ENCODE results near the gene ACBD4. TPM values are rescaled to one million over a fixed set of nuclear protein-coding genes. Genes with fewer than 3 reads are reported as not detected.

ACBD4 gene
- total and polyA plus RNA-seq, 2 of the 13 experiments (the other 11 are each of a cell fraction or from before 2014, with no cell fraction given): 16.1 to 26.9 TPM

- TF ChIP-seq ESRRA (CRISPR knock-in tag; IDR thresholded peaks at IDR 0.05; ENCODE audit: low read depth) (peak; percentile 49; the same call in 1 of the 2 replicates), NFYB (CRISPR knock-in tag; IDR thresholded peaks at IDR 0.05) (peak; percentile 87), ZNF143 (CRISPR knock-in tag; IDR thresholded peaks at IDR 0.05) (peak; percentile 90), ZBTB25 (CRISPR knock-in tag; IDR thresholded peaks at IDR 0.05) (peak; percentile 41), HCFC1 (IDR thresholded peaks at IDR 0.05; ENCODE audit: low read depth, low read length) (peak; percentile 91), HOXA3 (CRISPR knock-in tag; IDR thresholded peaks at IDR 0.05) (no peak; the same call in 1 of the 2 replicates), ADNP (CRISPR knock-in tag; IDR thresholded peaks at IDR 0.05) (no peak), PHF5A (CRISPR knock-in tag; IDR thresholded peaks at IDR 0.05; ENCODE audit: low read depth, unreplicated experiment) (peak; percentile 53), MBNL3 (CRISPR knock-in tag; conservative IDR thresholded peaks at IDR 0.05) (no peak), DBP (CRISPR knock-in tag; IDR thresholded peaks at IDR 0.05; ENCODE audit: not compliant biosample characterization) (no peak), ZNF275 (CRISPR knock-in tag; IDR thresholded peaks at IDR 0.05; ENCODE audit: borderline replicate concordance) (peak; percentile 95), ZNF33B (CRISPR knock-in tag; IDR thresholded peaks at IDR 0.05) (peak; percentile 91), ZNF446 (CRISPR knock-in tag; IDR thresholded peaks at IDR 0.05) (no peak; the same call in 1 of the 2 replicates), GPBP1L1 (CRISPR knock-in tag; IDR thresholded peaks at IDR 0.05) (no peak), HHEX (CRISPR knock-in tag; IDR thresholded peaks at IDR 0.05) (no peak), ZNF468 (CRISPR knock-in tag; IDR thresholded peaks at IDR 0.05) (no peak), MIXL1 (CRISPR knock-in tag; IDR thresholded peaks at IDR 0.05) (peak; percentile 67), ZNF740 (CRISPR knock-in tag; IDR thresholded peaks at IDR 0.05) (peak; percentile 62), ZNF224 (CRISPR knock-in tag; IDR thresholded peaks at IDR 0.05) (peak; percentile 94; the same call in 1 of the 2 replicates), PBX3 (CRISPR knock-in tag; IDR thresholded peaks at IDR 0.05; ENCODE audit: borderline replicate concordance) (no peak), ZNF577 (CRISPR knock-in tag; IDR thresholded peaks at IDR 0.05; ENCODE audit: borderline replicate concordance, low read depth) (0 out of 2 replicates have a peak, but pooled peaks have one; percentile 73), ZNF501 (CRISPR knock-in tag; IDR thresholded peaks at IDR 0.05) (peak; percentile 23; the same call in 1 of the 2 replicates), GTF2F1 (IDR thresholded peaks at IDR 0.05; ENCODE audit: low read length) (peak; percentile 99), DRAP1 (CRISPR knock-in tag; IDR thresholded peaks at IDR 0.05) (peak; percentile 99)
Observed at GRCh38 chr17:45148183-45149036, 12.9 kb downstream of the ACBD4 start, which contains the start of gene HEXIM1 (continued).
